ENCODE measurements around the gene SLC5A11.
"Not testable (repeated sequence)": the region's sequence is repeated elsewhere in the genome, so short reads cannot be mapped to it uniquely, and the experiment has no call there.

The SLC5A11 gene

GRCh38 chr16:24836836-24837235, 8.9 kb upstream of the SLC5A11 start:
- DNase-seq (ENCODE audit: low read depth), result no peak

DNA sequence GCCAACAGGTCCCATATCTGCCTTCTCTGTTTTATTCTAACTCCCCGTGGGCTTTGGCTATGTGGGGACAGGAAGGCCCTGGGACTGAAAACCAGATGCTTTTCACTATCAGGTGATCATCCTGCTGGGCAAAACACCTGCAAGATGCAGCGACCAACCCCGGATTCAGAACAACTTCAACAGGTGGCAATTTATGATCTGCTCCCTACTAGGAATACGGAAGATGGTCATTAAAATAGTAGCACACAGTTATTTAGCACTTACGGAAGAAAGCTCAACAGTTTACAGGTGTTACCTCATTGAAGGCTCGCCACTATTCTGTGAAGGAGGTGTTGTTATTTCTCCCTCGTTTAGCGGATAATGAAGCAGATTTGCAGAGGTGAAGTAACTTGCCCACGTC, 7.8 kb upstream of the SLC5A11 start:
- no peak for DNase-seq (ENCODE audit: low read depth)

- no peak for DNase-seq (ENCODE audit: low read depth)
Observed at GRCh38 chr16:24838554-24839266, 7.1 kb upstream of the SLC5A11 start.

DNA sequence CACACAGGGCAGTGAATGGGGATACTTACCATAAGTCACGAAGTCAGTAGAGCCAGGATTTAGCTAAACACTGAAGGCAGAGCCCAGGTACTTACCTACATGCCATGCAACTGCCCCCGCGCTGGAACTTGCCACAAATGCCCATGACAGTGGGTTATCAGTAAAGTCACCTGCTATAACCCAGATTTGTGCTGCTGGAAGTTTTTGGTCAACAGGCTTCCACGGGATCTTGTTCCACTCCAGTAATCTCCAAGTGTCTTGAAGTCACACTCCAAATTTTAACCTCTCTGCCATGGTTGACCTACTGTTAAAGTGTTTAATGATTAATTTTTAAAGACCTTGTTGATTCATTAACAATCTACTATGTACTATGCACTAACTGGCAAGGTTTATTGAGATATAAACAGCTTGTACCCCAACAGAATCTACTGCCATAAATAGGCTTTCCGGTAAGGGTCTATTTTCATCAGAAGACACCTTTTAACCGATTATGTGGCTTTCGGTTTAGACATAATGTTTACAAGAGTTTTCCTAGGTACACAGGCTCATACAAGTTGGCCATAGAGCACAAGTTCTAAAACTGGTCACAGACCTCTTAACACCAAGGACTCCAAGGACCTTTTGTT, 6.3 kb upstream of the SLC5A11 start:
- DNase-seq (ENCODE audit: low read depth), result no peak

- DNase-seq (ENCODE audit: low read depth), result no peak
Observed at GRCh38 chr16:24841291-24841690, 4.5 kb upstream of the SLC5A11 start.

- no peak for DNase-seq (ENCODE audit: low read depth)
Observed at GRCh38 chr16:24844101-24845030, 1.4 kb upstream of the SLC5A11 start.

- DNase-seq (ENCODE audit: low read depth), result not testable (repeated sequence)
Observed at GRCh38 chr16:24845031-24845365, 765 bp upstream of the SLC5A11 start.

- no peak for DNase-seq (ENCODE audit: low read depth)
Observed at GRCh38 chr16:24846548-24847357, 990 bp downstream of the SLC5A11 start.

DNA sequence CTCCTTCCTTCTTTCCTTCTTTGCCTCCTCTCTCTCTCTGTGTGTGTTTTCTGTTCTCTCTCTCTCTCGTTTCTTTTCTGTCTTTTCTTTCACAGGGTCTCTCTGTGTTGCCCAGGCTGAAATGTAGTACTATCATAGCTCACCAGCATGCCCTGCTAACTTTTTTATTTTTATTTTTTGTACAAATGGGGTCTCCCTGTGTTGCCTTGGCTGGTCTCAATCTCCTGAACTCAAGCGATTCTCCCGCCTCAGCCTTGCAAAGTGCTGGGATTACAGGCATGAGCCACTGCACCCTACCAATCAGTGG, 1.5 kb downstream of the SLC5A11 start:
- DNase-seq (ENCODE audit: low read depth), result no peak

GRCh38 chr16:24848065-24848464, 2.3 kb downstream of the SLC5A11 start:
- no peak for DNase-seq (ENCODE audit: low read depth)

- DNase-seq (ENCODE audit: low read depth), result no peak
Observed at GRCh38 chr16:24849641-24850040, 3.9 kb downstream of the SLC5A11 start.

- DNase-seq (ENCODE audit: low read depth), result no peak
Observed at GRCh38 chr16:24850289-24850938, 4.7 kb downstream of the SLC5A11 start.

DNA sequence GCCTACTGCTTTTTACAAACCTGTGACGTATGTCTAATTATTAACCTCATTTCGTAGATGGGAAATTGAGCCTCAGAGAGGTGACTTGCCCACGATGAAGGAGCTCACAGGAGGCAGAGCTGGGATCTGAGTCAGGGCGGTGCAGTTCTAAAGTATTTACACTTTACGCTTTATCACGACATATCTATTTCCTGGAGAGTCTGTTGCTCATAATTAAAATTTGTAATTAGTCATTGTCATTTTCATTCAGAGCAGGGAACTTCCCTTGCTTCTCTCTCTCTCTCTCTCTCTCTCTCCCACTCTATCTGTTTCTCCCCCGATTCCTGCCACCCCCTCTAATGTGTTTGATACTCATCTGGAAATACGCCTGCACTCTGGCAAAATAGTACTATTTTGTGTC, 5.9 kb downstream of the SLC5A11 start:
- DNase-seq (ENCODE audit: low read depth), result no peak

DNA sequence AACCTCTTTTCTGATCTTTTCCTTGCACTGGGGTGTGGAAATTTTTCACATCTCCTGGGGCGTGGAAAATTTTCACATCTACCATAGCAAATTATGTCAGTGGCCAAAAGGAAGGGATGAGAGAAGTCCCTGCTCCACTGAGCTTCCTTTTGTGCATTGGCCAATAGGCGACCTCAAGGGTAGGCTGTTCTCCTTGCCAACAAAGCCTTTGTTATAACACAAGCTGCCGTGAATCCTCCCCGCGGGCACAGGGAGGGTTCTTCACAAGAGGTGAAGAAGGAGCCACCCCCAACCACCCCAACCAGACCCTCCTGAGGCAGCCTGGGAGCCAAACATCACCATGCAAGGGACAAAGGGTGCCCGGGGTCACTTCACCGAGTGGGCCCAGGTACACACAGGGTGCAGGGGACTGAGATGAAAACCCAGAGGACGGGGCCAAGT, 6.5 kb downstream of the SLC5A11 start:
- DNase-seq (ENCODE audit: low read depth), result no peak

- no peak for DNase-seq (ENCODE audit: low read depth)
Observed at GRCh38 chr16:24853169-24853824, 7.5 kb downstream of the SLC5A11 start.

DNA sequence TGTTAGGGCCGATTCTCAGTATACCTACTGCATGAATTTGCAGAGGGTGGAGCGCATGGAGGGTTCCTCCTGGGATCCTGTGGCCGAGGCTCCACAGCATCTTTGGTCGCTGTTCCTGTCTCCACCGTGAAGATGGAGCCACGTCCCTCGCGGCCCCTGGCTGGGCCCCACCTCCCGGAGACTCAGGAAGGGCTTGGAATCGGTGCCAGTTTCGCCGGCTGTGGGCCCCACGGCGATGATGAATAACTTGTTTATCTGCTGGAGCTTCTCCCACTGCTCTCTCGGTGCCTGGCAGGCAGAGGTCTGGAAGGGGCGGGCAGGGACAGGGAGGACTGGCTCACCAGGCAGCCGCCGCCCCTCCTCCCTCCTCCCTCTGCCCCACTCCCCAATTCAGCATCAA, 8.1 kb downstream of the SLC5A11 start:
- DNase-seq (ENCODE audit: low read depth), result no peak

DNA sequence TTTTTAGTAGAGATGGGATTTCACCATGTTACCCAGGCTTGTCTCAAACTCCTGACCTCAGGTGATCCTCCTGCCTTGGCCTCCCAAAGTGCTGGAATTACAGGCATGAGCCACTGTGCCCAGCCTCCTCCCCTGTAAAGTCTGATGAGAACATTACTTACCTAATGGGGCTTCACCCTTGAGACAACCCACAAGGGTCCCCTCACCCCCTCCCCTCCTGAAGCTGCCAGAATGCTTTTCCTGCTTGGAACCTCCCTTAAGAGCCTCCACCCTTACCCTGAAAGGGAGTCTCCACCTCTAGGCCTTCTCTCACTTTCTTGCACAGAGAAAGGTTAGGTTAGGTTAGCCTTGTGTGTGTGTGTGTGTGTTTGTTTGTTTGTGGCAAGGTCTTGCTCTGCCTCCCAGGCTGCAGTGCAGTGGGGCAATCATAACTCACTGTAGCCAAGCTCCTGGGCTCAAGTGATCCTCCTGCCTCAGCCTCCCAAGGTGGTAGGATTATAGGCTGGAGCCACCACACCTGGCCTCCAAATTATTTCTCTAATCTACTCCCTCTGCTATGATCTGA, 8.9 kb downstream of the SLC5A11 start:
- DNase-seq (ENCODE audit: low read depth), result no peak

DNA sequence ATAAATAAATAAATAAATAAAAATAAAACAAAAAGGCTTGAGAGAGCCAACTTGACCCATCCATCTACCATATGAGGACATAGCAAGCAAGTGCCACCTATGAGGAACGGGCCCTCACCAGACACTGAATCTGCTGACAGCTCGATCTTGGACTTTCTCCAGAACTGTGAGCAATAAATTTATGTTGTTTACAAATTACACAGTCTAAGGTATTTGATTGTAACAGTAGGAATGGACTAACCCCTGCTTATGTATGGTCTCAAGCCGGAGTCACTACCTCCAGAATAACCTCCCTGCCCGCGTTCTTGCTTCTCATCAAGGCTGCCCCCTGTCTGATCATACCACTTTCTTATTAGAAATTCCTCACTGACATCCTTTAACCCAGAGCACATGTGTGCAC, 9.9 kb downstream of the SLC5A11 start:
- no peak for DNase-seq (ENCODE audit: low read depth)

GRCh38 chr16:24856871-24857270, 11.1 kb downstream of the SLC5A11 start:
- DNase-seq (ENCODE audit: low read depth), result not testable (repeated sequence)

DNA sequence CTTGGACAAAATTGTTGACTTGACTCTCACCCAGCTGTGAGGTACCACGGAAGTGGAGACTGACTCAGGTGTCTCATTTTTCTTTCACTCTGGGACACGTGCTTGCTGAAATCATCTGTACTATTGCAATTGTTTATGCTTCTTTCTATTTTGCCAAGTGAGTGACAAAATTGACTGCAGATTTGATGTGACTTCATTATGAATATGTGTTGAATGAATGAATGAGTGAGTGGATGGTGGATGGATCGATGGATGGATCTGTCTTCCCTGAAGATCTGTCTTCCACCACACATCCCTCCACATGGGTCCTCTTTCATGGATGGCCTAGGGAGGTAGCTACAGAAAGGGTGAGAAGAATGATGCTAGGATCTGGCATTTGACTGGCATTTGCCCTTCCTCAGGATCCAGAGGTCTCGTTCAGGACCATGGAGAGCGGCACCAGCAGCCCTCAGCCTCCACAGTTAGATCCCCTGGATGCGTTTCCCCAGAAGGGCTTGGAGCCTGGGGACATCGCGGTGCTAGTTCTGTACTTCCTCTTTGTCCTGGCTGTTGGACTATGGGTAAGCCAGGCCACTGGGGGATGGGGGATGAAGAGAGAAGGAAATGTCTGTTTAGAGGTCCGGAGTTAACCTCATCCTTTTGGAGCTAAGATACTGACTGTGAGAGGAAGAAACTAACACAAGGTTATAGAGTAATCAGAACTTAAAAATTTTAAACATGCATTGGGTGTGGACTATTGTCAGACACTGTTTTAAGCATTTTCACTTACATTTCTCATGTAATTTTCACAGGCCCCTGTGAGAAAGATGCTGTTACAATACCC, 12.7 kb downstream of the SLC5A11 start:
- no peak for DNase-seq (ENCODE audit: low read depth)
